GM12878 (cell line): ENCODE measurements around the gene NR2F2. TPM values are rescaled to one million over a fixed set of nuclear protein-coding genes. Genes with fewer than 3 reads are reported as not detected.
A peak's percentile ranks its signal among the peaks of the same experiment; 100 is the strongest.

Experiments
- ATAC-seq: fragments of 200-7000 bp; cut with Tn5 transposase; 3 replicates; pipeline ENCODE4 v1.9.1; 2020; ENCODE audit warnings: mild to moderate bottlenecking, moderate library complexity
- BruUV-seq: library from RNA; stranded (reverse); fragments of 400-500 nt; replicated peaks from 2 replicates; lab custom pipeline; 2021; lab: Mats Ljungman, UMichigan
- CTCF ChIA-PET: fragments of 300-600 bp; sonication (Branson Sonifier 250); formaldehyde crosslinking; extraction: SDS; loops from one replicate; lab custom pipeline; 2021; ENCODE audit warnings: inconsistent platforms; lab: Yijun Ruan, JAX
- POLR2A ChIA-PET: fragments of 350-600 bp; formaldehyde crosslinking; extraction: SDS; loops from one replicate; lab custom pipeline; 2021; ENCODE audit warnings: inconsistent platforms; lab: Charles Lee
- RAD21 ChIA-PET: fragments of 300-600 bp; sonication (Branson Sonifier 250); formaldehyde crosslinking; loops from one replicate; lab custom pipeline; 2023; ENCODE audit warnings: antibody characterized with exemption; ENCODE audit not compliant: unreplicated experiment; lab: Charles Lee
- SMC1A ChIA-PET: fragments of 300-600 bp; sonication (Branson Sonifier 250); formaldehyde crosslinking; loops from one replicate; lab custom pipeline; 2023; ENCODE audit not compliant: unreplicated experiment, uncharacterized antibody; lab: Charles Lee
- DNase-seq: peaks from one replicate; pipeline ENCODE4 v3.0.0-alpha.2; 2011; ENCODE audit warnings: low read depth, low spot score
- FAIRE-seq: peaks from 3 replicates; lab custom pipeline; 2011; peaks lifted over from hg19 to GRCh38; lab: Jason Lieb, UNC
- H2AFZ ChIP-seq: 2 replicates; pipeline ENCODE4 v1.6.0; 2011; ENCODE audit warnings: low read depth, low read length, control low read depth; ENCODE audit not compliant: control insufficient read depth
- H3K27ac ChIP-seq: 2 replicates; pipeline ENCODE4 v1.5.1; 2011; ENCODE audit warnings: control low read depth; ENCODE audit not compliant: control insufficient read depth, insufficient read depth
- H3K27me3 ChIP-seq, 2 experiments: replicated peaks in 1 of 2; 2 replicates each; pipeline versions ENCODE4 v1.6.0 to v1.6.1; 2011; ENCODE audit warnings: low read length in 1 of 2; ENCODE audit not compliant: control insufficient read depth in 2 of 2, insufficient read depth in 2 of 2
- H3K36me3 ChIP-seq, 2 experiments: 2 replicates each; pipeline ENCODE4 v1.5.1; 2011; ENCODE audit warnings: low read length in 1 of 2; ENCODE audit not compliant: control insufficient read depth in 2 of 2, insufficient read depth in 2 of 2
- H3K4me1 ChIP-seq: 2 replicates; pipeline ENCODE4 v1.6.1; 2011; ENCODE audit warnings: mild to moderate bottlenecking, low read length, moderate library complexity, mixed read lengths; ENCODE audit not compliant: control insufficient read depth, insufficient read depth
- H3K4me2 ChIP-seq: 2 replicates; pipeline ENCODE4 v1.6.0; 2011; ENCODE audit warnings: control low read depth; ENCODE audit not compliant: control insufficient read depth, insufficient read depth
- H3K4me3 ChIP-seq: fragments of 200-600 bp; sonication (generic); 2 replicates; pipeline ENCODE4 v1.5.1; 2016
- H3K79me2 ChIP-seq: 2 replicates; pipeline ENCODE4 v1.6.0; 2011; ENCODE audit warnings: low read length; ENCODE audit not compliant: control insufficient read depth, insufficient read depth
- H3K9ac ChIP-seq: 2 replicates; pipeline ENCODE4 v1.8.0; 2011; ENCODE audit warnings: low read length, control low read depth, mixed read lengths; ENCODE audit not compliant: control insufficient read depth, insufficient read depth
- H3K9me3 ChIP-seq: replicated peaks from 3 replicates; pipeline ENCODE4 v1.5.1; 2011; ENCODE audit warnings: mild to moderate bottlenecking, low read length; ENCODE audit not compliant: control insufficient read depth, insufficient read depth
- H4K20me1 ChIP-seq: 2 replicates; pipeline ENCODE4 v1.6.0; 2011; ENCODE audit not compliant: control insufficient read depth, insufficient read depth
- ASH2L ChIP-seq: fragments of 300-600, 200-600 bp; sonication (generic); IDR thresholded peaks from 2 replicates; pipeline ENCODE4 v1.6.1; 2017; ENCODE audit warnings: low read depth, mild to moderate bottlenecking, borderline replicate concordance
- CREM ChIP-seq: IDR thresholded peaks from 2 replicates; pipeline ENCODE4 v1.6.1; 2014; ENCODE audit warnings: antibody characterized with exemption, low read depth
- FOXK2 ChIP-seq: fragments of 450-650 bp; IDR thresholded peaks from 2 replicates; pipeline ENCODE4 v1.6.1; 2017; ENCODE audit warnings: mild to moderate bottlenecking, moderate library complexity
- HDGF ChIP-seq: fragments of 450-650 bp; IDR thresholded peaks from 2 replicates; pipeline ENCODE4 v1.6.1; 2016; ENCODE audit warnings: antibody characterized with exemption
- KLF5 ChIP-seq: fragments of 450-650 bp; IDR thresholded peaks from 2 replicates; pipeline ENCODE4 v1.6.1; 2014; ENCODE audit warnings: mild to moderate bottlenecking; ENCODE audit not compliant: partially characterized antibody
- MEF2A ChIP-seq: IDR thresholded peaks from 2 replicates; pipeline ENCODE4 v1.6.1; 2011; ENCODE audit warnings: low read depth, mild to moderate bottlenecking, low read length, moderate library complexity; ENCODE audit not compliant: insufficient read depth
- MXI1 ChIP-seq: fragments of 150-350 bp; IDR thresholded peaks from 2 replicates; pipeline ENCODE4 v1.6.1; 2011; ENCODE audit warnings: low read depth, mild to moderate bottlenecking, inconsistent platforms, low read length, improper control_type of control experiment
- NBN ChIP-seq: fragments of 450-650 bp; IDR thresholded peaks from 2 replicates; pipeline ENCODE4 v1.6.1; 2016
- NFIC ChIP-seq: IDR thresholded peaks from 2 replicates; pipeline ENCODE4 v1.6.1; 2012; ENCODE audit warnings: low read depth, mild to moderate bottlenecking, inconsistent platforms, low read length, moderate library complexity
- RAD51 ChIP-seq: fragments of 450-650 bp; IDR thresholded peaks from 2 replicates; pipeline ENCODE4 v1.6.1; 2016; ENCODE audit warnings: moderate library complexity, mild to moderate bottlenecking, inconsistent platforms
- RELA ChIP-seq: fragments of 450-650 bp; IDR thresholded peaks from 2 replicates; pipeline ENCODE4 v1.8.0; 2014; ENCODE audit warnings: borderline replicate concordance; ENCODE audit not compliant: partially characterized antibody
- RUNX3 ChIP-seq: IDR thresholded peaks from 2 replicates; pipeline ENCODE4 v1.6.1; 2012; ENCODE audit warnings: low read length, inconsistent platforms
- SP1 ChIP-seq: IDR thresholded peaks from one replicate; pipeline ENCODE4 v1.6.1; 2011; ENCODE audit warnings: low read depth, low read length
- TARDBP ChIP-seq: IDR thresholded peaks from 2 replicates; pipeline ENCODE4 v1.6.1; 2016; ENCODE audit warnings: borderline replicate concordance
- TCF3 ChIP-seq: IDR thresholded peaks from 2 replicates; pipeline ENCODE4 v1.6.1; 2012; ENCODE audit warnings: low read depth, mild to moderate bottlenecking, low read length, borderline replicate concordance; ENCODE audit not compliant: insufficient read depth
- TCF7 ChIP-seq: IDR thresholded peaks from 2 replicates; pipeline ENCODE4 v1.6.1; 2014; ENCODE audit warnings: antibody characterized with exemption, borderline replicate concordance
- ZBED1 ChIP-seq: IDR thresholded peaks from 2 replicates; pipeline ENCODE4 v1.6.1; 2016; ENCODE audit warnings: borderline replicate concordance
- ZBTB11 ChIP-seq: fragments of 450-650 bp; formaldehyde crosslinking; IDR thresholded peaks from 2 replicates; pipeline ENCODE4 v1.5.0; 2022; ENCODE audit warnings: mild to moderate bottlenecking, missing genetic modification characterization
- ZBTB33 ChIP-seq: fragments of 450-650 bp; IDR thresholded peaks from 2 replicates; pipeline ENCODE4 v1.6.1; 2017; ENCODE audit warnings: mild to moderate bottlenecking
- ZNF274 ChIP-seq: IDR thresholded peaks from one replicate; pipeline ENCODE4 v1.8.0; 2011; ENCODE audit not compliant: insufficient read length, insufficient read depth
- WGBS: methylation state at CpG from one replicate; pipeline ENCODE4 v1.1.6; 2016; ENCODE audit warnings: low lambda C conversion rate; ENCODE audit not compliant: insufficient replicate concordance, insufficient coverage; ENCODE audit errors: missing lambda C conversion rate; 5-methylcytosine and 5-hydroxymethylcytosine counted together
- in situ Hi-C: fragments of 300-500 bp; cut with MboI; formaldehyde crosslinking; loops from 9 replicates; pipeline ENCODE4 v1.14.3; 2018; ENCODE audit warnings: mixed read lengths
- intact Hi-C: fragments of 100-400 bp; cut with micrococcal nuclease; formaldehyde crosslinking; loops from one replicate; pipeline ENCODE4 v1.14.2; 2022; ENCODE audit not compliant: unreplicated experiment
- polyA plus RNA-seq, 11 experiments: library from polyadenylated mRNA; depleted of rRNA in 4 of 11; unstranded in 6 of 11; stranded (reverse) in 5 of 11; fragments of >200 nt; fragmentation: Nextera tagmentation in 4 of 11; fragmentation: Illumina TruSeq in 1 of 11; extraction: Ambion mirVana in 4 of 11; extraction: Trizol in 1 of 11; gene quantifications; 1 replicate in 1 of 11; 2 replicates in 10 of 11; pipeline versions ENCODE4 v1.2.1 to v1.2.3, GENCODE V29; 2011 to 2016; ENCODE audit warnings: inconsistent platforms in 2 of 11, missing spikeins in 2 of 11, low read depth in 1 of 11
- total RNA-seq, 4 experiments: library from RNA; depleted of rRNA in 3 of 4; stranded (reverse); fragments of >200 nt in 3 of 4; fragmentation: Illumina TruSeq in 1 of 4; extraction: Trizol in 1 of 4; gene quantifications; 2 replicates each; pipeline versions ENCODE4 v1.2.1 to v1.2.3, GENCODE V29; 2013 to 2021

NR2F2 gene
- total and polyA plus RNA-seq, 10 of the 15 experiments (the other 5 are each of a cell fraction or from before 2014, with no cell fraction given), result 1.1 to 10.1 (median 3.2) TPM

DNA sequence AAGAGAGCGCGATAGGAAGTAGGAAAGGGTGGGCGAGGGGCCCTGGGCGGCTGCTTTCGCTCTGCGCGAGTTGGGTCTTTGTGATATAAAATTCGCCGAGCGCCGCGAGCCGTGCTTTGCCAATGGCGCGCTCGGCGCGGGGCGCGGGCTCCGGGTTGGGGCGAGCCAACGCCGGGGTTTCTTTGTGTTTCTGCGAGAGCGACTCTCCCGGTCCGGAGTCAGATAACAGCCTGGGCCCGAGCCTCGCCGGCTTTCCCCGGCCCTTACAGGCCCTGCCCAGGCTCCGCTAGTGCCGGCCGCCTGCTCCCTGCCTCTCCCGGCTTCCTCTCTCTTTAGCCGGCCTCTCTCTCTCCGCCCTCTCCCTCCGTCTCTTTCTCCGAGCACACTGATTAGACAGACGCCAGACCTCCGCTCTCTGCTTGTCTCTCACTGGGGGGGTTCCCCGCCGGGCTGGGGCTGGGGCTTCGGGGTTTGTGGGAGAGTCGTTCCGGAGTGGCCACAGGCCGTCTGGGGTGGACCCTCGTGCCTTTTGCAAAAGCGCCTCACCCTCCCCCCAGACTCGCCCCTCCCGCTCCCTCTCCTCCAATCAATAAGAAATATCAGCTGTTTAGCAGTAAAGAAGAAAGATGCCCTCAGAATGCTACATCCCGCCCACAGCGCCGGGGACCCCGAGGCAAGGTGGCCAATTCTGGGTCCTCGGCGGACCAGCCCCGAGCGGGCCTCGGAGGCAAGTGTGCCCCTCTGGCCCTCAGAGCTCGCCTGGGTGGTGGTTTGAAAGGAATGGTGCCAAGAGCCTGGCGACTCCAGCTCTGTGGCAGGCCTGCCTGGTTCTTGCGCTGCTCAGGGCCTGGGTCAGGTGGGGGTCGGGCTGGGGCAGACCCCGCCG, 2.9 kb downstream of the NR2F2 start:
- DNase-seq, result no peak
- Histone ChIP-seq H3K4me3 (peak overlapping the region; percentile 60), H3K36me3 (no peaks in the 10 kb centered on the region), H4K20me1 (no peaks in the 10 kb centered on the region), H3K27me3 (peaks cover 0 to 11% of the 10 kb centered on the region in 2 experiments; a peak in 1 of 4 replicates), H3K27ac (no peak overlapping the region), H3K4me1 (peaks cover 3% of the 10 kb centered on the region; the same call in 1 of the 2 replicates), H3K4me2 (peak overlapping the region; percentile 42; the same call in 1 of the 2 replicates), H3K79me2 (no peaks in the 10 kb centered on the region; the same call in 1 of the 2 replicates), H3K9ac (peak overlapping the region; percentile 39), H3K9me3 (no peaks in the 10 kb centered on the region; the same call in 2 of the 3 replicates), H2AFZ (peak overlapping the region; percentile 17; the same call in 1 of the 2 replicates)
- WGBS, result 48% methylated on average over 35 of the region's 67 CpGs
- RAD21 ChIA-PET, result interaction anchor here (0.8 to 7.6 kb wide), 3 partner anchors 9 to 1073 kb away, joined by 3 to 252 read pairs (median 7); no protein-coding TSS in a partner anchor
- no TSS peak for BruUV-seq
- FAIRE-seq, result no peak
- POLR2A ChIA-PET, result interaction anchor here (0.8 to 1.3 kb wide), 2 partner anchors 13 to 16 kb away, joined by 3 read pairs; no protein-coding TSS in a partner anchor
- in situ Hi-C loops, result no loop called here
- peak; percentile 10 for ATAC-seq
- SMC1A ChIA-PET, result interaction anchor here (1.0 to 3.5 kb wide), 2 partner anchors 16 to 21 kb away, joined by 3 to 17 read pairs; no protein-coding TSS in a partner anchor
- CTCF ChIA-PET, result no interaction called here
- intact Hi-C loops, result loop anchor here (5.0 kb wide), 1 partner anchor 201 kb away; no protein-coding TSS in a partner anchor
- no peak for TF ChIP-seq NFIC
- no peak for TF ChIP-seq TARDBP
- no peak for TF ChIP-seq ZBTB11 (CRISPR knock-in tag)
- TF ChIP-seq RELA, result no peak
- TF ChIP-seq ZBED1, result no peak
- TF ChIP-seq HDGF, result no peak
- no peak for TF ChIP-seq KLF5
- TF ChIP-seq ASH2L, result no peak
- no peak for TF ChIP-seq FOXK2
- no peak for TF ChIP-seq MEF2A
- TF ChIP-seq TCF7, result no peak
- TF ChIP-seq ZBTB33, result no peak
- no peak for TF ChIP-seq SP1
- no peak for TF ChIP-seq TCF3
- no peak for TF ChIP-seq NBN
- TF ChIP-seq CREM, result no peak
- TF ChIP-seq RUNX3, result no peak
- no peak for TF ChIP-seq ZNF274
- TF ChIP-seq RAD51, result no peak
- 0 out of 2 replicates have a peak, but pooled peaks have one; percentile 20 for TF ChIP-seq MXI1
